ENCODE data around the gene CHD6.
A peak's percentile ranks its signal among the peaks of the same experiment; 100 is the strongest.
"Not testable (repeated sequence)": the region's sequence is repeated elsewhere in the genome, so short reads cannot be mapped to it uniquely, and the experiment has no call there.

The CHD6 gene

DNA sequence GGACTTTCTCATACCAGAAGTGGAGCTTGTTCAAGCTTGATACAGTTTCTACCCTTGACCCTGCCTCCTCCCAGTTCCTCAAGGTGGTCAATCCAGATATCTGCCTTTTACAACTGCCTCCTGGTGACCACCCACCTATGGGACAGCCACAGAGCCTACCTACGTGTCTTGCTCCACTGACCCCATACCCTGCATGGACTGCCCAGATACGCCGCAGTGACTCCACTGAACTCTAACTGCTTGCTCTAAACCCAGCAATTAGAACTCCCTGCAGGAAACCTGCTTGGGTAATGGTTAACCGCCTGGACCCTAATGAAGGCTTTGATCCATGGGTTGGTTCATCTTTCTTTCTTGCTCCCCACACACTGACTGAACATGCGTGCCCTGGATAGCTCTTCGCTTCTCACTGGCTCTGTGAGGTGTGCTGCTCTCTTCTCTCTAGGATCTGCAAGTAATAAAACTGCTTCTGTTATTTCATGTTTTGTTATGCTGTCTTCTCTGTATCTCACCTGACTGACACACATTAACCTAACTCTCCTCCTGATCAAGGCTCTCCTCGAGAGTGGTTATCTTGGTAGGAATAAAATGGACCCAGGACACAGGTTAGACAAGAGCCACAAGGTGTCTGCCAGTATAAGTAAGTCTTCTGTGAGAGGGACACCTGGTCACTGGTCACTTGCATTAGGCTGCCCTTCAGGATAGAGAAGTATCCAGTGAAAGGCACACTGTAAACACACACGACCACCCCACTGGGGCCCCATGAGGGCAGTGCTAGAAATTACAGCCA, 79.2 kb downstream of the CHD6 start:
- Histone ChIP-seq H3K4me1 (ENCODE audit: control insufficient read depth, insufficient read depth, low read length) (no peaks in the 10 kb centered on the region), H3K4me3 (ENCODE audit: low read depth, low read length) (no peak overlapping the region), H3K27ac (ENCODE audit: extremely low read depth, low read depth, low read length) (no peak overlapping the region), H3K9me3 (ENCODE audit: control insufficient read depth, insufficient read depth, low read depth, low read length) (no peaks in the 10 kb centered on the region), H3K36me3 (ENCODE audit: control insufficient read depth in 2 of 2, insufficient read depth in 1 of 2, low read length in 2 of 2) (peaks cover 0 to 6% of the 10 kb centered on the region in 2 experiments; a peak in 1 of 3 replicates)
- POLR2A ChIA-PET = no interaction called here
- no peak for TF ChIP-seq OSR2 (tag by site-specific recombination; IDR thresholded peaks at IDR 0.05)
- no peak for TF ChIP-seq ZNF248 (tag by site-specific recombination; IDR thresholded peaks at IDR 0.05)
- TF ChIP-seq REPIN1 (tag by site-specific recombination; IDR thresholded peaks at IDR 0.05; ENCODE audit: low read depth) = no peak
- no peak for TF ChIP-seq ZNF274 (IDR thresholded peaks at IDR 0.05; ENCODE audit: low read length)
- TF ChIP-seq ZNF274 (tag by site-specific recombination; IDR thresholded peaks at IDR 0.05; ENCODE audit: borderline replicate concordance) = no peak
- CTCF ChIA-PET = no interaction called here

- H3K36me3 ChIP-seq (ENCODE audit: control insufficient read depth in 2 of 2, insufficient read depth in 1 of 2, low read length in 2 of 2) = peaks cover 0 to 14% of the 10 kb centered on the region in 2 experiments; a peak in 1 of 3 replicates
- POLR2A ChIA-PET = no interaction called here
- TF ChIP-seq ZNF146 (tag by site-specific recombination; IDR thresholded peaks at IDR 0.05) = peak; percentile 93
- TF ChIP-seq ZFP37 (tag by site-specific recombination; IDR thresholded peaks at IDR 0.05) = no peak
These were observed 80.3 kb downstream of the CHD6 start for GRCh38 chr20:41537865-41538264.

GRCh38 chr20:41535551-41535950, 82.6 kb downstream of the CHD6 start:
- H3K27ac ChIP-seq (ENCODE audit: extremely low read depth, low read depth, low read length); H3K4me1 ChIP-seq (ENCODE audit: control insufficient read depth, insufficient read depth, low read length); H3K4me3 ChIP-seq (ENCODE audit: low read depth, low read length); H3K9me3 ChIP-seq (ENCODE audit: control insufficient read depth, insufficient read depth, low read depth, low read length); POLR2A ChIA-PET: not testable (repeated sequence)
- CTCF ChIA-PET = interaction anchor here (0.6 kb wide), 1 partner anchor 92 kb away, joined by 3 read pairs; no protein-coding TSS in a partner anchor
- peaks cover 0 to 29% of the 10 kb centered on the region in 2 experiments; a peak in 1 of 3 replicates for H3K36me3 ChIP-seq (ENCODE audit: control insufficient read depth in 2 of 2, insufficient read depth in 1 of 2, low read length in 2 of 2)

More at GRCh38 chr20:41537865-41538264, 80.3 kb downstream of the CHD6 start:
- no peak overlapping the region for H3K4me3 ChIP-seq (ENCODE audit: low read depth, low read length)
- no peaks in the 10 kb centered on the region for H3K9me3 ChIP-seq (ENCODE audit: control insufficient read depth, insufficient read depth, low read depth, low read length)
- H3K4me1 ChIP-seq (ENCODE audit: control insufficient read depth, insufficient read depth, low read length) = no peaks in the 10 kb centered on the region
- no peak overlapping the region for H3K27ac ChIP-seq (ENCODE audit: extremely low read depth, low read depth, low read length)
- CTCF ChIA-PET = no interaction called here

GRCh38 chr20:41534842-41535241, 83.3 kb downstream of the CHD6 start:
- ChIA-PET POLR2A (no interaction called here), CTCF (no interaction called here)
- H3K36me3 ChIP-seq (ENCODE audit: control insufficient read depth in 2 of 2, insufficient read depth in 1 of 2, low read length in 2 of 2) = peaks cover 0 to 29% of the 10 kb centered on the region in 2 experiments; a peak in 1 of 3 replicates
- no peaks in the 10 kb centered on the region for H3K9me3 ChIP-seq (ENCODE audit: control insufficient read depth, insufficient read depth, low read depth, low read length)
- H3K27ac ChIP-seq (ENCODE audit: extremely low read depth, low read depth, low read length) = no peak overlapping the region
- H3K4me1 ChIP-seq (ENCODE audit: control insufficient read depth, insufficient read depth, low read length) = no peaks in the 10 kb centered on the region
- TF ChIP-seq WT1 (tag by site-specific recombination; IDR thresholded peaks at IDR 0.05) = no peak
- no peak for TF ChIP-seq HOXA7 (CRISPR knock-in tag; IDR thresholded peaks at IDR 0.05; ENCODE audit: borderline replicate concordance)
- TF ChIP-seq ZNF133 (tag by site-specific recombination; IDR thresholded peaks at IDR 0.05) = no peak
- TF ChIP-seq OVOL3 (tag by site-specific recombination; IDR thresholded peaks at IDR 0.05) = no peak
- TF ChIP-seq PRDM4 (tag by site-specific recombination; IDR thresholded peaks at IDR 0.05) = no peak
- no peak for TF ChIP-seq ZNF488 (tag by site-specific recombination; IDR thresholded peaks at IDR 0.05)
- TF ChIP-seq ZNF416 (tag by site-specific recombination; IDR thresholded peaks at IDR 0.05) = no peak
- TF ChIP-seq ZNF596 (tag by site-specific recombination; IDR thresholded peaks at IDR 0.05) = no peak
- TF ChIP-seq ZSCAN23 (tag by site-specific recombination; IDR thresholded peaks at IDR 0.05) = no peak
- TF ChIP-seq, protein P1, sequence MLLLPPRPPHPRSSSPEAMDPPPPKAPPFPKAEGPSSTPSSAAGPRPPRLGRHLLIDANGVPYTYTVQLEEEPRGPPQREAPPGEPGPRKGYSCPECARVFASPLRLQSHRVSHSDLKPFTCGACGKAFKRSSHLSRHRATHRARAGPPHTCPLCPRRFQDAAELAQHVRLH (tag by site-specific recombination; IDR thresholded peaks at IDR 0.05) = no peak
- no peak for TF ChIP-seq ZNF335 (tag by site-specific recombination; conservative IDR thresholded peaks at IDR 0.05)
- TF ChIP-seq IKZF3 (tag by site-specific recombination; IDR thresholded peaks at IDR 0.05) = no peak
- TF ChIP-seq ZNF184 (tag by site-specific recombination; IDR thresholded peaks at IDR 0.05) = no peak
- TF ChIP-seq ZNF610 (tag by site-specific recombination; IDR thresholded peaks at IDR 0.05; ENCODE audit: borderline replicate concordance) = no peak
- no peak overlapping the region for H3K4me3 ChIP-seq (ENCODE audit: low read depth, low read length)
